ENCODE measurements around the gene CACNA1C. TPM values are rescaled to one million over a fixed set of nuclear protein-coding genes. Genes with fewer than 3 reads are reported as not detected.

The CACNA1C gene
- total RNA-seq, 1 donor from 2014 or later, result 0.51 TPM

GRCh38 chr12:2653461-2653965 lies 600.7 kb downstream of the CACNA1C start:
- DNase-seq (ENCODE audit: low read depth in 2 of 2), result no peak

GRCh38 chr12:2654311-2654710 lies 601.5 kb downstream of the CACNA1C start:
- no peak for DNase-seq (ENCODE audit: low read depth in 2 of 2)

GRCh38 chr12:2654741-2655140 lies 602.0 kb downstream of the CACNA1C start:
- DNase-seq (ENCODE audit: low read depth in 2 of 2), result no peak

GRCh38 chr12:2662524-2662923 lies 609.7 kb downstream of the CACNA1C start:
- DNase-seq (ENCODE audit: low read depth in 2 of 2), result no peak

- no peak for DNase-seq (ENCODE audit: low read depth in 2 of 2)
Observed at GRCh38 chr12:2664721-2665577, 612.2 kb downstream of the CACNA1C start.

GRCh38 chr12:2666411-2666810 lies 613.6 kb downstream of the CACNA1C start:
- DNase-seq (ENCODE audit: low read depth in 2 of 2), result no peak

- no peak for DNase-seq (ENCODE audit: low read depth in 2 of 2)
Observed at GRCh38 chr12:2666846-2667245, 614.1 kb downstream of the CACNA1C start.

- no peak for DNase-seq (ENCODE audit: low read depth in 2 of 2)
Observed at GRCh38 chr12:2667716-2668440, 615.1 kb downstream of the CACNA1C start.

GRCh38 chr12:2668816-2669215 lies 616.0 kb downstream of the CACNA1C start:
- no peak for DNase-seq (ENCODE audit: low read depth in 2 of 2)

- DNase-seq (ENCODE audit: low read depth in 2 of 2), result no peak
Observed at GRCh38 chr12:2669560-2669959, 616.8 kb downstream of the CACNA1C start.

GRCh38 chr12:2672863-2673262 lies 620.1 kb downstream of the CACNA1C start:
- no peak for DNase-seq (ENCODE audit: low read depth in 2 of 2)

- no peak for DNase-seq (ENCODE audit: low read depth in 2 of 2)
Observed at GRCh38 chr12:2673966-2674810, 621.4 kb downstream of the CACNA1C start.

- no peak for DNase-seq (ENCODE audit: low read depth in 2 of 2)
Observed at GRCh38 chr12:2675776-2676175, 623.0 kb downstream of the CACNA1C start.

- DNase-seq (ENCODE audit: low read depth in 2 of 2), result no peak
Observed at GRCh38 chr12:2677142-2677880, 624.5 kb downstream of the CACNA1C start.

- DNase-seq (ENCODE audit: low read depth in 2 of 2), result no peak
Observed at GRCh38 chr12:2678426-2678825, 625.6 kb downstream of the CACNA1C start.

- no peak for DNase-seq (ENCODE audit: low read depth in 2 of 2)
Observed at GRCh38 chr12:2679068-2679815, 626.5 kb downstream of the CACNA1C start.

- no peak for DNase-seq (ENCODE audit: low read depth in 2 of 2)
Observed at GRCh38 chr12:2679816-2680675, 627.3 kb downstream of the CACNA1C start.

GRCh38 chr12:2680676-2681039 lies 627.9 kb downstream of the CACNA1C start:
- no peak for DNase-seq (ENCODE audit: low read depth in 2 of 2)

GRCh38 chr12:2681450-2682205 lies 628.8 kb downstream of the CACNA1C start:
- DNase-seq (ENCODE audit: low read depth in 2 of 2), result no peak
